B cell (primary cell): Measurements from ENCODE around the gene GNA15. TPM values are rescaled to one million over a fixed set of nuclear protein-coding genes. Genes with fewer than 3 reads are reported as not detected.
"Not testable (repeated sequence)": the region's sequence is repeated elsewhere in the genome, so short reads cannot be mapped to it uniquely, and the experiment has no call there.

ENCODE experiments used
- ATAC-seq: fragments of 200-7000 bp; cut with Tn5 transposase; one replicate; pipeline ENCODE4 v1.10.0; 2021; ENCODE audit warnings: low read depth, mild to moderate bottlenecking, moderate number of reproducible peaks, moderate library complexity
- CTCF ChIA-PET: fragments of 350-600 bp; sonication (Branson Sonifier 250); formaldehyde crosslinking; loops from one replicate; lab custom pipeline; 2021; ENCODE audit warnings: antibody characterized with exemption, inconsistent platforms; lab: Charles Lee
- POLR2A ChIA-PET: fragments of 350-600 bp; sonication (Branson Sonifier 250); formaldehyde crosslinking; loops from one replicate; lab custom pipeline; 2021; ENCODE audit warnings: antibody characterized with exemption; lab: Charles Lee
- DNase-seq: peaks from one replicate; pipeline ENCODE4 v3.0.0; 2013
- H2AFZ ChIP-seq: 2 replicates; pipeline ENCODE4 v1.6.1; 2012; ENCODE audit warnings: mild to moderate bottlenecking, low read depth, low read length; ENCODE audit not compliant: insufficient read depth, poor library complexity, severe bottlenecking
- H3K27ac ChIP-seq, 2 donors: 1 replicate in 1 of 2; 2 replicates in 1 of 2; pipeline ENCODE4 v1.5.1; 2012 to 2013; ENCODE audit warnings: low read length in 2 of 2, mild to moderate bottlenecking in 2 of 2, moderate library complexity in 1 of 2
- H3K27me3 ChIP-seq, 4 experiments: fragments of 200-600 bp in 1 of 4; sonication (generic) in 1 of 4; replicated peaks in 1 of 4; 1 replicate in 2 of 4; 2 replicates in 2 of 4; pipeline versions ENCODE4 v1.6.1 to v1.7.0; 2013 to 2016; ENCODE audit warnings: low read length in 3 of 4, mild to moderate bottlenecking in 2 of 4, mixed read lengths in 1 of 4, moderate library complexity in 1 of 4; ENCODE audit not compliant: insufficient read depth in 4 of 4, control insufficient read depth in 3 of 4; ENCODE audit errors: control extremely low read depth in 1 of 4
- H3K36me3 ChIP-seq, 2 experiments: replicated peaks in 1 of 2; 1 replicate in 1 of 2; 2 replicates in 1 of 2; pipeline versions ENCODE4 v1.6.1 to v1.7.1; 2013; ENCODE audit warnings: low read length in 1 of 2; ENCODE audit not compliant: insufficient read depth in 2 of 2, control insufficient read depth in 1 of 2; ENCODE audit errors: control extremely low read depth in 1 of 2, extremely low read depth in 1 of 2
- H3K4me1 ChIP-seq, 2 donors: fragments of 200-600 bp in 1 of 2; sonication (generic) in 1 of 2; 1 replicate in 1 of 2; 2 replicates in 1 of 2; pipeline versions ENCODE4 v1.5.1 to v1.6.1; 2013 to 2017; ENCODE audit warnings: low read length in 2 of 2; ENCODE audit not compliant: control insufficient read depth in 2 of 2, insufficient read depth in 2 of 2
- H3K4me2 ChIP-seq: replicated peaks from 2 replicates; pipeline ENCODE3; 2012; ENCODE audit warnings: mild to moderate bottlenecking, low read depth, low read length; ENCODE audit not compliant: poor library complexity, severe bottlenecking
- H3K4me3 ChIP-seq, 5 experiments: fragments of 200-600 bp in 1 of 5; sonication (generic) in 1 of 5; 1 replicate in 3 of 5; 2 replicates in 2 of 5; pipeline versions ENCODE4 v1.5.1 to v1.7.0; 2011 to 2016; ENCODE audit warnings: low read length in 4 of 5, mild to moderate bottlenecking in 4 of 5, low read depth in 2 of 5, control low read depth in 1 of 5, moderate library complexity in 1 of 5; ENCODE audit not compliant: insufficient read depth in 1 of 5; ENCODE audit errors: control extremely low read depth in 1 of 5, extremely low read depth in 1 of 5
- H3K79me2 ChIP-seq: fragments of 200-600 bp; sonication (generic); one replicate; pipeline ENCODE4 v1.6.0; 2016; ENCODE audit warnings: low read length; ENCODE audit not compliant: control insufficient read depth, insufficient read depth
- H3K9ac ChIP-seq: fragments of 200-600 bp; sonication (generic); 2 replicates; pipeline ENCODE4 v1.6.1; 2017; ENCODE audit warnings: mild to moderate bottlenecking, low read length, moderate library complexity
- H3K9me3 ChIP-seq, 3 donors: one replicate each; pipeline versions ENCODE4 v1.6.1 to v1.7.1; 2013; ENCODE audit warnings: low read length in 2 of 3; ENCODE audit not compliant: control insufficient read depth in 2 of 3, insufficient read depth in 1 of 3; ENCODE audit errors: control extremely low read depth in 1 of 3
- H4K20me1 ChIP-seq: 2 replicates; pipeline ENCODE4 v1.6.0; 2012; ENCODE audit warnings: mild to moderate bottlenecking, low read length; ENCODE audit not compliant: insufficient read depth, control insufficient read depth, poor library complexity, severe bottlenecking
- H3K27ac Mint-ChIP-seq: one replicate; pipeline ENCODE4 v1.8.0; 2021; ENCODE audit warnings: mixed read lengths
- H3K27me3 Mint-ChIP-seq: one replicate; pipeline ENCODE4 v1.8.0; 2021; ENCODE audit warnings: mixed read lengths
- H3K4me1 Mint-ChIP-seq: one replicate; pipeline ENCODE4 v1.8.0; 2021; ENCODE audit warnings: mixed read lengths
- H3K4me3 Mint-ChIP-seq: one replicate; pipeline ENCODE4 v1.8.0; 2021; ENCODE audit warnings: mixed read lengths
- H3K9me3 Mint-ChIP-seq: one replicate; pipeline ENCODE4 v1.8.0; 2022; ENCODE audit warnings: mixed read lengths; ENCODE audit not compliant: insufficient read depth
- EZH2 ChIP-seq: IDR thresholded peaks from 2 replicates; pipeline ENCODE4 v1.6.1; 2012; ENCODE audit warnings: borderline replicate concordance, low read depth, mild to moderate bottlenecking, moderate library complexity, low read length; ENCODE audit not compliant: insufficient read depth, poor library complexity, severe bottlenecking
- WGBS: methylation state at CpG from one replicate; pipeline ENCODE4 v1.1.5; 2013; ENCODE audit warnings: missing lambda C conversion rate; ENCODE audit not compliant: insufficient coverage; 5-methylcytosine and 5-hydroxymethylcytosine counted together
- intact Hi-C: fragments of 100-400 bp; cut with micrococcal nuclease; formaldehyde crosslinking; loops from one replicate; pipeline ENCODE4 v1.10.0; 2022
- polyA plus RNA-seq: library from polyadenylated mRNA; depleted of rRNA; stranded (reverse); fragments of >200 nt; gene quantifications from 2 replicates; pipeline ENCODE4 v1.2.3, GENCODE V29; 2012
- total RNA-seq, 2 donors: library from RNA; stranded (reverse); fragments of 120-200 nt in 1 of 2; gene quantifications; 1 replicate in 1 of 2; 2 replicates in 1 of 2; pipeline versions ENCODE4 v1.2.3 to v1.2.4, GENCODE V29; 2013 to 2022
- TF ChIP-seq, protein P1 (sequence below): fragments of 200-600 bp; IDR thresholded peaks from one replicate; pipeline ENCODE4 v1.8.0; 2022; ENCODE audit warnings: antibody characterized with exemption, mild to moderate bottlenecking

The GNA15 gene
- total and polyA plus RNA-seq, 2 donors (not counting 1 experiment from before 2014, with no cell fraction given) = 0.37 to 0.52 TPM

DNA sequence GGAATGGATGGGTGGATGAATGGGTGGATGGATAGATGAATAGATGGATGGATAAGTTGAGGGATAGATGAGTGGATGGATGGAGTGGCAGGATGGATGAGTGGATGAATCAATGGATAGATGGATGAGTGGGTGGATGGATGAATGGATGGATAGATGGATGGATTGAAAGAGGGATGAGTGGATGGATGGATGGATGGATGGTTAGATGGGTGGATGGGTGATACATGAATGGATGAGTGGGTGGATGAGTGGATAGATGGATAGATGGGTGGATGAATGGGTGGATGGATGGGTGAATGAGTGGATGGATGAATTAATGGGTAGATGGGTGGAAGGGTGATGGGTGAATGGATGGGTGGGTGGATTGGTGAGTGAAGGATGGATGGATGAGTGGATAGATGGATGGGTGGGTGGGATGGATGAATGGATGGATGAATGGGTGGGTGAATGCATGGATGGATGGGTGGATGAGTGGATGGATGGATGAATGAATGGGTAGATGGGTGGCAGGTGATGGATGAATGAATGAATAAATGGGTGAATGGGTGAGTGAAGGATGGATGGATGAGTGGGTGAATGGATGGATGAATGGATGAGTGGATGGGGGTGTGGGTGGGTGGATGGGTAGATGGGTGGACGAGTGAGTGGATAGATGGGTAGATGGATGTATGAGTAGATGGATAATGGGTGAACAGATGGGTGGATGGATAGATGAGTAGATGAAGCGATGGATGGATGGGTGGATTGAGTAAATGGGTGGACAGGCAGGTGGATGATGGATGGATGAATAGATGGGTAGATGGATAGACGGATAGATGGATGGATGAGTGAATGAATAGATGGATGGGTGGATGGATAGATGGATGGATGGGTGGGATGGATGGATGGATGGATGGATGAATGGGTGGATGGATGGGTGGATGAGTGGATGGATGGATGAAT, 17.7 kb downstream of the GNA15 start:
- intact Hi-C loops = loop anchor here (2.0 kb wide), 1 partner anchor 19 kb away; no protein-coding TSS in a partner anchor
- H3K4me1 ChIP-seq = peaks cover 15% of the 10 kb centered on the region in 2 donors
- CTCF ChIA-PET = interaction anchor here (0.8 kb wide), 1 partner anchor 13 kb away, joined by 3 read pairs; no protein-coding TSS in a partner anchor
- no peaks in the 10 kb centered on the region for H3K27me3 ChIP-seq
- TF ChIP-seq EZH2 = no peak
- TF ChIP-seq, protein P1, sequence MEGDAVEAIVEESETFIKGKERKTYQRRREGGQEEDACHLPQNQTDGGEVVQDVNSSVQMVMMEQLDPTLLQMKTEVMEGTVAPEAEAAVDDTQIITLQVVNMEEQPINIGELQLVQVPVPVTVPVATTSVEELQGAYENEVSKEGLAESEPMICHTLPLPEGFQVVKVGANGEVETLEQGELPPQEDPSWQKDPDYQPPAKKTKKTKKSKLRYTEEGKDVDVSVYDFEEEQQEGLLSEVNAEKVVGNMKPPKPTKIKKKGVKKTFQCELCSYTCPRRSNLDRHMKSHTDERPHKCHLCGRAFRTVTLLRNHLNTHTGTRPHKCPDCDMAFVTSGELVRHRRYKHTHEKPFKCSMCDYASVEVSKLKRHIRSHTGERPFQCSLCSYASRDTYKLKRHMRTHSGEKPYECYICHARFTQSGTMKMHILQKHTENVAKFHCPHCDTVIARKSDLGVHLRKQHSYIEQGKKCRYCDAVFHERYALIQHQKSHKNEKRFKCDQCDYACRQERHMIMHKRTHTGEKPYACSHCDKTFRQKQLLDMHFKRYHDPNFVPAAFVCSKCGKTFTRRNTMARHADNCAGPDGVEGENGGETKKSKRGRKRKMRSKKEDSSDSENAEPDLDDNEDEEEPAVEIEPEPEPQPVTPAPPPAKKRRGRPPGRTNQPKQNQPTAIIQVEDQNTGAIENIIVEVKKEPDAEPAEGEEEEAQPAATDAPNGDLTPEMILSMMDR = no peak
- H3K4me3 Mint-ChIP-seq = no peak overlapping the region
- H3K9me3 Mint-ChIP-seq = peaks cover 3% of the 10 kb centered on the region
- H3K4me2 ChIP-seq = no peak overlapping the region
- peaks cover 3% of the 10 kb centered on the region for H3K4me1 Mint-ChIP-seq
- no peaks in the 10 kb centered on the region for H3K79me2 ChIP-seq
- H3K36me3 ChIP-seq = no peaks in the 10 kb centered on the region
- DNase-seq = no peak
- ATAC-seq = no peak
- H3K27ac ChIP-seq = no peak overlapping the region
- H4K20me1 ChIP-seq = no peaks in the 10 kb centered on the region
- no peaks in the 10 kb centered on the region for H3K27me3 Mint-ChIP-seq
- no peak overlapping the region for H3K9ac ChIP-seq
- peaks cover 0 to 9% (median 0%) of the 10 kb centered on the region in 3 donors for H3K9me3 ChIP-seq
- no peak overlapping the region for H3K27ac Mint-ChIP-seq
- POLR2A ChIA-PET = no interaction called here
- H2AFZ ChIP-seq = no peak overlapping the region
- no peak overlapping the region for H3K4me3 ChIP-seq
- 93% methylated on average over 3 of the region's 3 CpGs for WGBS

DNA sequence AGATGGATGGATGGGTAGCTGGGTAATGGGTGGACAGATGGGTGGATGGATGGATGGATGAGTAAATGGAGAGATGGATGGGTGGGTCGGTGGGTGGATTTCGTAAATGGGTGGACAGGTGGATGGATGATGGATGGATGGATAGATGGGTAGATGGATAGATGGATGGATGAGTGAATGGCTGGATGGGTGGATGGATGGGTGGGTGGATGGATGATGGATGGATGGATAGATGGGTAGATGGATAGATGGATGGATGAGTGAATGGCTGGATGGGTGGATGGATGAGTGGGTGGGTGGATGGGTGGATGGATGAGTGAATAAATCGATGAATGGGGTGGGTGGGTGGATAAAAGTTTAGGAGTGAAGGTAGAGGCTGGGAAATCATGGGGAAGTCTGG, 18.6 kb downstream of the GNA15 start:
- H3K9me3 ChIP-seq, ATAC-seq, H3K27ac ChIP-seq, POLR2A ChIA-PET, H2AFZ ChIP-seq, CTCF ChIA-PET, H4K20me1 ChIP-seq, H3K36me3 ChIP-seq, H3K27me3 ChIP-seq, H3K9ac ChIP-seq, H3K79me2 ChIP-seq, H3K27me3 Mint-ChIP-seq, H3K9me3 Mint-ChIP-seq, H3K4me1 Mint-ChIP-seq, H3K27ac Mint-ChIP-seq, H3K4me3 ChIP-seq, DNase-seq: not testable (repeated sequence)
- intact Hi-C loops = loop anchor here (2.0 kb wide), 1 partner anchor 18 kb away; no protein-coding TSS in a partner anchor
- 90% methylated on average over 3 of the region's 3 CpGs for WGBS
- Histone ChIP-seq H3K4me2 (peak overlapping the region; percentile 52), H3K4me1 (peaks cover 15% of the 10 kb centered on the region in 2 donors)
- peak overlapping the region; percentile 76 for H3K4me3 Mint-ChIP-seq
